Neuronal stem cell (in vitro differentiated cells): ENCODE measurements around the gene CLDN18.

Source experiments
- DNase-seq: peaks from one replicate; pipeline ENCODE4 v3.0.0-alpha.2; 2013; ENCODE audit warnings: low spot score
- H2AFZ ChIP-seq: one replicate; pipeline ENCODE4 v1.6.1; 2013; ENCODE audit warnings: mild to moderate bottlenecking, low read length, inconsistent platforms
- H2AK5ac ChIP-seq: 2 replicates; pipeline ENCODE4 v1.6.1; 2013; ENCODE audit warnings: low read depth, mild to moderate bottlenecking, inconsistent platforms, low read length, moderate library complexity, mixed read lengths
- H2BK120ac ChIP-seq: 2 replicates; pipeline ENCODE4 v1.6.1; 2013; ENCODE audit warnings: low read depth, mild to moderate bottlenecking, inconsistent platforms, low read length, moderate library complexity, mixed read lengths
- H2BK12ac ChIP-seq: one replicate; pipeline ENCODE4 v1.6.1; 2013; ENCODE audit warnings: low read length, inconsistent platforms
- H2BK15ac ChIP-seq: 2 replicates; pipeline ENCODE4 v1.6.1; 2013; ENCODE audit warnings: mild to moderate bottlenecking, low read length, inconsistent platforms, mixed read lengths
- H2BK5ac ChIP-seq: one replicate; pipeline ENCODE4 v1.6.1; 2013; ENCODE audit warnings: inconsistent platforms, mild to moderate bottlenecking, low read length, moderate library complexity
- H3K14ac ChIP-seq: one replicate; pipeline ENCODE4 v1.6.1; 2013; ENCODE audit warnings: low read length, inconsistent platforms
- H3K18ac ChIP-seq: 2 replicates; pipeline ENCODE4 v1.6.1; 2013; ENCODE audit warnings: low read length, inconsistent platforms
- H3K23ac ChIP-seq: 2 replicates; pipeline ENCODE4 v1.6.1; 2013; ENCODE audit warnings: low read depth, mild to moderate bottlenecking, mixed read lengths, low read length, inconsistent platforms; ENCODE audit not compliant: poor library complexity
- H3K27ac ChIP-seq: replicated peaks from 3 replicates; pipeline ENCODE4 v1.5.1; 2013; ENCODE audit warnings: low read length, inconsistent platforms
- H3K27me3 ChIP-seq, 3 experiments: 2 replicates each; pipeline ENCODE4 v1.6.1; 2013; ENCODE audit warnings: low read length in 3 of 3, mild to moderate bottlenecking in 2 of 3, inconsistent platforms in 1 of 3, low read depth in 1 of 3, mixed read lengths in 1 of 3, moderate library complexity in 1 of 3; ENCODE audit not compliant: control insufficient read depth in 3 of 3, insufficient read depth in 3 of 3
- H3K36me3 ChIP-seq, 2 donors: replicated peaks in 1 of 2; 2 replicates each; pipeline ENCODE4 v1.6.1; 2013; ENCODE audit warnings: low read length in 2 of 2; ENCODE audit not compliant: control insufficient read depth in 2 of 2, insufficient read depth in 2 of 2
- H3K4ac ChIP-seq: 2 replicates; pipeline ENCODE4 v1.6.1; 2013; ENCODE audit warnings: inconsistent platforms, mild to moderate bottlenecking, low read length, moderate library complexity
- H3K4me1 ChIP-seq, 2 donors: 1 replicate in 1 of 2; 2 replicates in 1 of 2; pipeline ENCODE4 v1.6.1; 2013; ENCODE audit warnings: low read length in 2 of 2, low read depth in 1 of 2; ENCODE audit not compliant: control insufficient read depth in 2 of 2, insufficient read depth in 1 of 2
- H3K4me2 ChIP-seq: one replicate; pipeline ENCODE4 v1.6.1; 2013; ENCODE audit warnings: mild to moderate bottlenecking, low read length, inconsistent platforms; ENCODE audit not compliant: insufficient read depth, poor library complexity, severe bottlenecking
- H3K4me3 ChIP-seq, 2 donors: 2 replicates each; pipeline ENCODE4 v1.5.1; 2013; ENCODE audit warnings: low read length in 2 of 2, mild to moderate bottlenecking in 2 of 2, inconsistent platforms in 1 of 2, moderate library complexity in 1 of 2
- H3K79me1 ChIP-seq: one replicate; pipeline ENCODE4 v1.6.1; 2013; ENCODE audit warnings: low read depth, mild to moderate bottlenecking, inconsistent platforms, low read length, moderate library complexity
- H3K9ac ChIP-seq: one replicate; pipeline ENCODE4 v1.6.1; 2013; ENCODE audit warnings: mild to moderate bottlenecking, low read depth, low read length, inconsistent platforms; ENCODE audit not compliant: poor library complexity
- H3K9me3 ChIP-seq, 2 donors: replicated peaks in 1 of 2; 2 replicates each; pipeline versions ENCODE3 to v1.6.1; 2013; ENCODE audit warnings: low read length in 2 of 2, mild to moderate bottlenecking in 2 of 2, inconsistent platforms in 1 of 2, low read depth in 1 of 2, mixed read lengths in 1 of 2, moderate library complexity in 1 of 2; ENCODE audit not compliant: control insufficient read depth in 2 of 2, insufficient read depth in 1 of 2
- H4K8ac ChIP-seq: one replicate; pipeline ENCODE4 v1.6.1; 2013; ENCODE audit warnings: low read depth, mild to moderate bottlenecking, inconsistent platforms, low read length, moderate library complexity
- H4K91ac ChIP-seq: one replicate; pipeline ENCODE4 v1.6.1; 2013; ENCODE audit warnings: low read length, low read depth, mild to moderate bottlenecking, inconsistent platforms; ENCODE audit not compliant: poor library complexity
- WGBS, 2 donors: extraction: QIAGEN DNeasy Blood & Tissue Kit; methylation state at CpG; one replicate each; pipeline ENCODE4 v1.1.7; 2013; ENCODE audit warnings: missing lambda C conversion rate in 2 of 2, mixed read lengths in 1 of 2; ENCODE audit not compliant: insufficient read length in 2 of 2, insufficient replicate concordance in 1 of 2; ENCODE audit errors: extremely low coverage in 2 of 2; 5-methylcytosine and 5-hydroxymethylcytosine counted together

The CLDN18 gene

GRCh38 chr3:138078096-138078495 is 68.1 kb downstream of the CLDN18 start:
- Histone ChIP-seq H3K79me1 (no peaks in the 10 kb centered on the region), H2AK5ac (no peak overlapping the region), H4K8ac (no peak overlapping the region), H3K18ac (no peak overlapping the region), H3K4me3 (no peak overlapping the region), H3K9ac (no peak overlapping the region), H2BK12ac (no peak overlapping the region), H3K4ac (no peak overlapping the region), H3K23ac (no peak overlapping the region), H3K27me3 (no peaks in the 10 kb centered on the region), H3K4me1 (no peaks in the 10 kb centered on the region), H2BK120ac (no peak overlapping the region), H3K4me2 (no peak overlapping the region), H3K36me3 (peaks cover 23 to 90% of the 10 kb centered on the region in 2 donors), H2AFZ (no peak overlapping the region), H3K14ac (no peak overlapping the region), H2BK5ac (no peak overlapping the region), H3K27ac (no peak overlapping the region), H4K91ac (no peak overlapping the region), H2BK15ac (no peak overlapping the region), H3K9me3 (peaks cover 0 to 3% of the 10 kb centered on the region in 2 donors)
- WGBS, 2 donors, result no CpG with 5 or more reads among the region's 4 CpGs
- DNase-seq, result no peak

GRCh38 chr3:138078901-138079344 is 69.0 kb downstream of the CLDN18 start:
- no peak overlapping the region for H3K23ac ChIP-seq
- H4K91ac ChIP-seq, result no peak overlapping the region
- no peaks in the 10 kb centered on the region for H3K27me3 ChIP-seq
- no peak overlapping the region for H3K4me2 ChIP-seq
- H3K18ac ChIP-seq, result no peak overlapping the region
- WGBS, 2 donors, result no CpG with 5 or more reads among the region's 1 CpG
- H2BK5ac ChIP-seq, result no peak overlapping the region
- no peak for DNase-seq
- H2BK120ac ChIP-seq, result no peak overlapping the region
- no peak overlapping the region for H3K9ac ChIP-seq
- H3K14ac ChIP-seq, result no peak overlapping the region
- H3K36me3 ChIP-seq, result peaks cover 31 to 90% of the 10 kb centered on the region in 2 donors
- H4K8ac ChIP-seq, result no peak overlapping the region
- no peak overlapping the region for H2BK15ac ChIP-seq
- no peak overlapping the region for H3K4ac ChIP-seq
- H3K79me1 ChIP-seq, result no peaks in the 10 kb centered on the region
- H3K4me1 ChIP-seq, result no peaks in the 10 kb centered on the region
- no peak overlapping the region for H2BK12ac ChIP-seq
- H2AFZ ChIP-seq, result no peak overlapping the region
- no peak overlapping the region for H3K4me3 ChIP-seq
- H3K27ac ChIP-seq, result no peak overlapping the region
- peaks cover 0 to 3% of the 10 kb centered on the region in 2 donors for H3K9me3 ChIP-seq
- H2AK5ac ChIP-seq, result no peak overlapping the region

- Histone ChIP-seq H3K4me3 (no peak overlapping the region), H2BK12ac (no peak overlapping the region), H2AK5ac (no peak overlapping the region), H3K27me3 (no peaks in the 10 kb centered on the region), H2BK15ac (no peak overlapping the region), H2AFZ (no peak overlapping the region), H2BK120ac (no peak overlapping the region), H3K79me1 (no peaks in the 10 kb centered on the region), H3K18ac (no peak overlapping the region), H3K14ac (no peak overlapping the region), H3K4me1 (no peaks in the 10 kb centered on the region), H2BK5ac (no peak overlapping the region), H4K8ac (no peak overlapping the region), H3K27ac (no peak overlapping the region), H3K4me2 (no peak overlapping the region), H3K36me3 (peaks cover 35 to 95% of the 10 kb centered on the region in 2 donors), H3K23ac (no peak overlapping the region), H3K9me3 (peaks cover 0 to 3% of the 10 kb centered on the region in 2 donors), H4K91ac (no peak overlapping the region), H3K9ac (no peak overlapping the region), H3K4ac (no peak overlapping the region)
- WGBS, 2 donors, result no CpG with 5 or more reads among the region's 5 CpGs
- no peak for DNase-seq
Observed at GRCh38 chr3:138079901-138080300, 69.9 kb downstream of the CLDN18 start.

GRCh38 chr3:138081371-138082084 is 71.6 kb downstream of the CLDN18 start:
- no peak overlapping the region for H2BK12ac ChIP-seq
- H3K9ac ChIP-seq, result no peak overlapping the region
- no peak overlapping the region for H3K27ac ChIP-seq
- no peak overlapping the region for H3K14ac ChIP-seq
- peaks cover under 1 to 4% of the 10 kb centered on the region in 2 donors for H3K9me3 ChIP-seq
- no peak overlapping the region for H3K18ac ChIP-seq
- H2AFZ ChIP-seq, result no peak overlapping the region
- no peak overlapping the region for H2AK5ac ChIP-seq
- no peaks in the 10 kb centered on the region for H3K79me1 ChIP-seq
- H3K23ac ChIP-seq, result no peak overlapping the region
- H2BK5ac ChIP-seq, result no peak overlapping the region
- H4K8ac ChIP-seq, result no peak overlapping the region
- H3K4me2 ChIP-seq, result no peak overlapping the region
- H4K91ac ChIP-seq, result no peak overlapping the region
- H3K27me3 ChIP-seq, result no peaks in the 10 kb centered on the region
- H3K36me3 ChIP-seq, result peaks cover 36 to 87% of the 10 kb centered on the region in 2 donors
- H3K4me1 ChIP-seq, result no peaks in the 10 kb centered on the region
- H2BK15ac ChIP-seq, result no peak overlapping the region
- DNase-seq, result no peak
- no CpG with 5 or more reads among the region's 5 CpGs for WGBS, 2 donors
- H3K4me3 ChIP-seq, result no peak overlapping the region
- H3K4ac ChIP-seq, result no peak overlapping the region
- no peak overlapping the region for H2BK120ac ChIP-seq
